ENCODE data around the gene UBL5.
A peak's percentile ranks its signal among the peaks of the same experiment; 100 is the strongest.

Gene UBL5

GRCh38 chr19:9857076-9857721 lies 29.5 kb downstream of the UBL5 start:
- no peak for DNase-seq

- DNase-seq, result peak in 2 of 4 experiments; percentile 26 to 48
These were observed 30.4 kb downstream of the UBL5 start for GRCh38 chr19:9857920-9858746.

- no peak for DNase-seq
These were observed 31.0 kb downstream of the UBL5 start for GRCh38 chr19:9858766-9859165.

- DNase-seq, result no peak
These were observed 32.7 kb downstream of the UBL5 start for GRCh38 chr19:9860407-9860806.

GRCh38 chr19:9861503-9861902 lies 33.8 kb downstream of the UBL5 start:
- DNase-seq, result no peak

- DNase-seq, result no peak
These were observed 35.2 kb downstream of the UBL5 start for GRCh38 chr19:9862938-9863337.

- DNase-seq, result no peak
These were observed 36.0 kb downstream of the UBL5 start for GRCh38 chr19:9863759-9864158.

GRCh38 chr19:9865732-9866501 lies 38.2 kb downstream of the UBL5 start:
- DNase-seq, result peak in 1 of 4 experiments; percentile 9

GRCh38 chr19:9868983-9869617 lies 41.4 kb downstream of the UBL5 start:
- DNase-seq, result no peak

GRCh38 chr19:9871626-9872338 lies 44.1 kb downstream of the UBL5 start:
- no peak for DNase-seq

- DNase-seq, result no peak
These were observed 45.0 kb downstream of the UBL5 start for GRCh38 chr19:9872618-9873242.

GRCh38 chr19:9875031-9875627 lies 47.4 kb downstream of the UBL5 start:
- DNase-seq, result no peak

GRCh38 chr19:9875796-9876195 lies 48.1 kb downstream of the UBL5 start:
- no peak for DNase-seq

- no peak for DNase-seq
These were observed 50.2 kb downstream of the UBL5 start for GRCh38 chr19:9877780-9878510.

GRCh38 chr19:9878511-9879196 lies 50.9 kb downstream of the UBL5 start:
- DNase-seq, result no peak

Measured in activated CD4-positive, CD25-positive, alpha-beta regulatory T cell (primary cell).